ENCODE data around the gene DIP2B. TPM values are rescaled to one million over a fixed set of nuclear protein-coding genes. Genes with fewer than 3 reads are reported as not detected.

Gene DIP2B
- total and polyA plus RNA-seq, 9 donors = 7.2 to 33.3 (median 19.2) TPM

GRCh38 chr12:50547742-50548141 is 43.0 kb downstream of the DIP2B start:
- TF ChIP-seq POLR2A (IDR thresholded peaks at IDR 0.05) = no peak
- TF ChIP-seq, protein P1, sequence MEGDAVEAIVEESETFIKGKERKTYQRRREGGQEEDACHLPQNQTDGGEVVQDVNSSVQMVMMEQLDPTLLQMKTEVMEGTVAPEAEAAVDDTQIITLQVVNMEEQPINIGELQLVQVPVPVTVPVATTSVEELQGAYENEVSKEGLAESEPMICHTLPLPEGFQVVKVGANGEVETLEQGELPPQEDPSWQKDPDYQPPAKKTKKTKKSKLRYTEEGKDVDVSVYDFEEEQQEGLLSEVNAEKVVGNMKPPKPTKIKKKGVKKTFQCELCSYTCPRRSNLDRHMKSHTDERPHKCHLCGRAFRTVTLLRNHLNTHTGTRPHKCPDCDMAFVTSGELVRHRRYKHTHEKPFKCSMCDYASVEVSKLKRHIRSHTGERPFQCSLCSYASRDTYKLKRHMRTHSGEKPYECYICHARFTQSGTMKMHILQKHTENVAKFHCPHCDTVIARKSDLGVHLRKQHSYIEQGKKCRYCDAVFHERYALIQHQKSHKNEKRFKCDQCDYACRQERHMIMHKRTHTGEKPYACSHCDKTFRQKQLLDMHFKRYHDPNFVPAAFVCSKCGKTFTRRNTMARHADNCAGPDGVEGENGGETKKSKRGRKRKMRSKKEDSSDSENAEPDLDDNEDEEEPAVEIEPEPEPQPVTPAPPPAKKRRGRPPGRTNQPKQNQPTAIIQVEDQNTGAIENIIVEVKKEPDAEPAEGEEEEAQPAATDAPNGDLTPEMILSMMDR (IDR thresholded peaks at IDR 0.05) = no peak
- TF ChIP-seq EP300 (IDR thresholded peaks at IDR 0.05) = no peak
- Histone ChIP-seq H3K27ac (no peak overlapping the region), H3K36me3 (no peaks in the 10 kb centered on the region), H3K9me3 (no peaks in the 10 kb centered on the region), H3K4me1 (ENCODE audit: insufficient read depth) (peaks cover 10% of the 10 kb centered on the region), H3K27me3 (no peaks in the 10 kb centered on the region), H3K4me3 (no peak overlapping the region)
- WGBS, 3 donors = 92 to 94% (median 93%) methylated on average over 2 of the region's 2 CpGs
- intact Hi-C loops (cut with DNase I) = no loop called here
- DNase-seq = no peak

- 58 to 66% (median 60%) methylated on average over 4 of the region's 4 CpGs for WGBS, 3 donors
- H3K9me3 ChIP-seq = no peaks in the 10 kb centered on the region
- DNase-seq = no peak
- peak overlapping the region in 1 of 2 donors; percentile 21 for H3K27ac ChIP-seq
- intact Hi-C loops (cut with DNase I) = no loop called here
- H3K27me3 ChIP-seq = no peaks in the 10 kb centered on the region
- no peak overlapping the region for H3K4me3 ChIP-seq
- H3K4me1 ChIP-seq (ENCODE audit: insufficient read depth) = peaks cover 10% of the 10 kb centered on the region
- TF ChIP-seq, protein P1 (IDR thresholded peaks at IDR 0.05) = no peak
- TF ChIP-seq EP300 (IDR thresholded peaks at IDR 0.05) (no peak), POLR2A (IDR thresholded peaks at IDR 0.05) (no peak)
- no peaks in the 10 kb centered on the region for H3K36me3 ChIP-seq
Measured at GRCh38 chr12:50549885-50550284, 45.1 kb downstream of the DIP2B start.

DNA sequence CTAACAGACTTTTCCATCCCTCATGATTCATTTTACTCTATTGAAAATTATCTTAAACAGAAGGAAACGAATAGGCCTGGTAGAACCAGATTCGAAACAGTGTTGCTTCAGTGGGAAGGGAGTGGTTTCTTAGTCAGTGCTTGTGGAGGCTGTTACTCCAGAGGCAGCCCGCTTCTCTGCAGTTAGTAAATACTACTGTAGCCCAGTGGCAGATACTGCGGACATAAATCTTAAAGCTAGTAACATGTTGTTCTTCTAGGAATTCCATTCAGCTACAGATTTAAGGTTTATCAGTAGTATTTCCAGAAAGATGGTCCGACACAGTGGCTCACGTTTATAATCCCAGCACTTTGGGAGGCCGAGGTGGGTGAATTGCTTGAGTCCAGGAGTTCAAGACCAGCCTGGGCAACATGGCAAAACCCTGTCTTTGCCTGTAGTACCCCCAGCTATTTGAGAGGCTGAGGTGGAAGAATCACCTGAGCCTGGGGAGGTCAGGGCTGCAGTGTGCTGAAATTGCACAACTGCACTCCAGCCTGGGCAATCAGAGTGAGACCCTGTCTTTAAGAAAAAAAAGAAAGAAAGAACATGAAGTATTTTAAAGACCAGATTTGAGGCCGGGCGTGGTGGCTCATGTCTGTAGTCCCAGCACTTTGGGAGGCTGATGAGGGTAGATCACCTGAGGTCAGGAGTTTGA is 45.9 kb downstream of the DIP2B start:
- peak in 3 of 5 donors; percentile 35 to 55 (median 38) for DNase-seq
- no peaks in the 10 kb centered on the region for H3K27me3 ChIP-seq
- intact Hi-C loops (cut with DNase I) = no loop called here
- no peaks in the 10 kb centered on the region for H3K9me3 ChIP-seq
- peaks cover 10% of the 10 kb centered on the region for H3K4me1 ChIP-seq (ENCODE audit: insufficient read depth)
- H3K27ac ChIP-seq = peak overlapping the region in 1 of 2 donors; percentile 21
- no peaks in the 10 kb centered on the region for H3K36me3 ChIP-seq
- TF ChIP-seq POLR2A (IDR thresholded peaks at IDR 0.05) (no peak), EP300 (IDR thresholded peaks at IDR 0.05) (no peak)
- TF ChIP-seq, protein P1 (IDR thresholded peaks at IDR 0.05) = no peak
- H3K4me3 ChIP-seq = no peak overlapping the region
- WGBS, 3 donors = 26 to 30% (median 30%) methylated on average over 9 of the region's 9 CpGs

- Histone ChIP-seq H3K4me3 (no peak overlapping the region), H3K27me3 (no peaks in the 10 kb centered on the region), H3K4me1 (ENCODE audit: insufficient read depth) (peaks cover 8% of the 10 kb centered on the region), H3K9me3 (no peaks in the 10 kb centered on the region), H3K27ac (no peak overlapping the region), H3K36me3 (no peaks in the 10 kb centered on the region)
- intact Hi-C loops (cut with DNase I) = no loop called here
- WGBS, 3 donors = 94 to 97% (median 96%) methylated on average over 2 of the region's 2 CpGs
- no peak for DNase-seq
- TF ChIP-seq, protein P1 (IDR thresholded peaks at IDR 0.05) = no peak
- TF ChIP-seq EP300 (IDR thresholded peaks at IDR 0.05) (no peak), POLR2A (IDR thresholded peaks at IDR 0.05) (no peak)
Measured at GRCh38 chr12:50551866-50552265, 47.1 kb downstream of the DIP2B start.

Measured in ovary (tissue), 9 donors.